ENCODE measurements around the gene GMEB2. TPM values are rescaled to one million over a fixed set of nuclear protein-coding genes. Genes with fewer than 3 reads are reported as not detected.

Gene GMEB2
- total RNA-seq, 1 experiment from 2014 or later, result 14.3 TPM

GRCh38 chr20:63546256-63546955 lies 80.5 kb downstream of the GMEB2 start:
- no peak overlapping the region for H4K91ac ChIP-seq (ENCODE audit: insufficient read length, low read depth, low read length)
- no peak overlapping the region for H3K56ac ChIP-seq (ENCODE audit: insufficient read length, low read depth, low read length)
- H4K20me1 ChIP-seq (ENCODE audit: control insufficient read depth, insufficient read depth, insufficient read length), result peaks cover 3% of the 10 kb centered on the region
- WGBS (ENCODE audit: extremely low coverage, insufficient read length, low lambda C conversion rate), result no CpG with 5 or more reads among the region's 20 CpGs
- no peak overlapping the region for H3K4me2 ChIP-seq (ENCODE audit: insufficient read depth, insufficient read length, low read length)
- H2BK15ac ChIP-seq (ENCODE audit: low read depth, low read length), result no peak overlapping the region
- no peak overlapping the region for H3K27ac Mint-ChIP-seq
- H3K23me2 ChIP-seq (ENCODE audit: insufficient read length, low read depth, low read length, poor library complexity, severe bottlenecking), result no peaks in the 10 kb centered on the region
- H2BK120ac ChIP-seq (ENCODE audit: low read depth, low read length, poor library complexity, severe bottlenecking), result no peak overlapping the region
- H2BK5ac ChIP-seq (ENCODE audit: insufficient read length, low read length), result no peak overlapping the region
- H3K27ac ChIP-seq (ENCODE audit: insufficient read length, low read depth, low read length), result no peak overlapping the region
- H3K27me3 ChIP-seq (ENCODE audit: insufficient read depth, low read length), result no peaks in the 10 kb centered on the region
- H3K27me3 Mint-ChIP-seq (ENCODE audit: low read depth), result no peaks in the 10 kb centered on the region
- DNase-seq, result no peak
- no peak overlapping the region for H3T11ph ChIP-seq (ENCODE audit: low read length)
- no peak overlapping the region for H2BK20ac ChIP-seq (ENCODE audit: low read depth, low read length, poor library complexity, severe bottlenecking)
- no peak for TF ChIP-seq CTCF (conservative IDR thresholded peaks at IDR 0.05)
- no peak overlapping the region for H4K8ac ChIP-seq (replicated peaks; ENCODE audit: insufficient read length, low read depth, low read length)
- H3K4me3 Mint-ChIP-seq, result no peak overlapping the region
- H3K79me1 ChIP-seq (ENCODE audit: insufficient read depth, low read depth, low read length, poor library complexity, severe bottlenecking), result no peaks in the 10 kb centered on the region
- H4K5ac ChIP-seq (ENCODE audit: insufficient read length, low read depth, low read length), result no peak overlapping the region
- no peaks in the 10 kb centered on the region for H3K79me2 ChIP-seq (ENCODE audit: insufficient read depth, low read length)
- H3K9ac ChIP-seq (ENCODE audit: extremely low read depth, insufficient read length, low read length), result no peak overlapping the region
- no peak overlapping the region for H3K18ac ChIP-seq (ENCODE audit: insufficient read length, low read depth, low read length)
- H3K4me1 ChIP-seq (ENCODE audit: insufficient read depth, low read length), result no peaks in the 10 kb centered on the region; the same call in 1 of the 2 replicates
- H3K9me3 ChIP-seq (ENCODE audit: control insufficient read depth, low read depth, low read length), result no peaks in the 10 kb centered on the region
- no peak overlapping the region for H3K4ac ChIP-seq (ENCODE audit: low read depth, low read length)
- no peak overlapping the region for H2AK5ac ChIP-seq (ENCODE audit: insufficient read length, low read length)
- no peak overlapping the region for H3K23ac ChIP-seq (ENCODE audit: insufficient read length, low read depth, low read length)
- no peaks in the 10 kb centered on the region for H3K9me3 Mint-ChIP-seq
- peaks cover 12 to 30% of the 10 kb centered on the region in 2 experiments for H3K4me1 Mint-ChIP-seq
- H2BK12ac ChIP-seq (ENCODE audit: insufficient read length, low read depth, low read length), result no peak overlapping the region
- H3K36me3 Mint-ChIP-seq (ENCODE audit: insufficient read depth in 1 of 3, low read depth in 3 of 3), result no peaks in the 10 kb centered on the region; a peak in 1 of 7 replicates
- no peak overlapping the region for H3K14ac ChIP-seq (ENCODE audit: insufficient read depth, low read length)
- no peak overlapping the region for H2AFZ ChIP-seq (ENCODE audit: low read length)
